Naive thymus-derived CD4-positive, alpha-beta T cell (primary cell): ENCODE data around the gene CRTC3. TPM values are rescaled to one million over a fixed set of nuclear protein-coding genes. Genes with fewer than 3 reads are reported as not detected.
"Not testable (repeated sequence)": the region's sequence is repeated elsewhere in the genome, so short reads cannot be mapped to it uniquely, and the experiment has no call there.

Source experiments
- ATAC-seq: fragments of 150-1000 bp; cut with Tn5 transposase; 2 replicates; pipeline ENCODE4 v1.10.0; 2021; ENCODE audit warnings: mild to moderate bottlenecking, moderate library complexity
- CTCF ChIA-PET: fragments of 350-600 bp; sonication (Branson Sonifier 250); formaldehyde crosslinking; loops from one replicate; lab custom pipeline; 2021; ENCODE audit warnings: antibody characterized with exemption; lab: Charles Lee
- POLR2A ChIA-PET: fragments of 350-600 bp; sonication (Branson Sonifier 250); formaldehyde crosslinking; loops from one replicate; lab custom pipeline; 2021; ENCODE audit warnings: antibody characterized with exemption, inconsistent platforms; lab: Charles Lee
- DNase-seq, 9 donors: peaks; one replicate each; pipeline versions ENCODE4 v3.0.0 to v3.0.0-alpha.2; 2020 to 2022; ENCODE audit warnings: mixed read lengths in 1 of 9
- H3K27ac ChIP-seq: one replicate; pipeline ENCODE4 v1.7.0; 2013; ENCODE audit warnings: mild to moderate bottlenecking, low read depth, low read length, moderate library complexity
- H3K27me3 ChIP-seq, 2 donors: one replicate each; pipeline ENCODE4 v1.7.0; 2013; ENCODE audit warnings: low read length in 2 of 2, mild to moderate bottlenecking in 2 of 2, moderate library complexity in 2 of 2; ENCODE audit not compliant: control insufficient read depth in 2 of 2, insufficient read depth in 2 of 2
- H3K36me3 ChIP-seq, 3 experiments: 1 replicate in 2 of 3; 2 replicates in 1 of 3; pipeline ENCODE4 v1.7.0; 2013; ENCODE audit warnings: low read length in 3 of 3, mild to moderate bottlenecking in 3 of 3, moderate library complexity in 1 of 3; ENCODE audit not compliant: insufficient read depth in 3 of 3, control insufficient read depth in 2 of 3
- H3K4me1 ChIP-seq, 2 donors: one replicate each; pipeline ENCODE4 v1.7.0; 2013; ENCODE audit warnings: low read length in 2 of 2, mild to moderate bottlenecking in 2 of 2, moderate library complexity in 1 of 2; ENCODE audit not compliant: control insufficient read depth in 2 of 2, insufficient read depth in 2 of 2
- H3K4me3 ChIP-seq: 2 replicates; pipeline ENCODE4 v1.7.0; 2013; ENCODE audit warnings: mild to moderate bottlenecking, low read length
- H3K9me3 ChIP-seq, 3 experiments: 1 replicate in 2 of 3; 2 replicates in 1 of 3; pipeline ENCODE4 v1.7.0; 2013; ENCODE audit warnings: low read length in 3 of 3; ENCODE audit not compliant: control insufficient read depth in 2 of 3
- H3K27ac Mint-ChIP-seq, 9 donors: one replicate each; pipeline ENCODE4 v1.8.0; 2020 to 2022; ENCODE audit warnings: mixed read lengths in 9 of 9, mild to moderate bottlenecking in 8 of 9, moderate library complexity in 5 of 9, inconsistent platforms in 2 of 9
- H3K27me3 Mint-ChIP-seq, 5 donors: one replicate each; pipeline ENCODE4 v1.8.0; 2021 to 2022; ENCODE audit warnings: mixed read lengths in 5 of 5, mild to moderate bottlenecking in 1 of 5
- H3K36me3 Mint-ChIP-seq, 5 donors: one replicate each; pipeline ENCODE4 v1.8.0; 2020 to 2022; ENCODE audit warnings: mixed read lengths in 5 of 5, mild to moderate bottlenecking in 3 of 5, inconsistent platforms in 1 of 5
- H3K4me1 Mint-ChIP-seq, 7 donors: one replicate each; pipeline ENCODE4 v1.8.0; 2020 to 2022; ENCODE audit warnings: mixed read lengths in 7 of 7, mild to moderate bottlenecking in 3 of 7, inconsistent platforms in 1 of 7
- H3K4me3 Mint-ChIP-seq, 10 donors: one replicate each; pipeline ENCODE4 v1.8.0; 2020 to 2022; ENCODE audit warnings: mild to moderate bottlenecking in 10 of 10, mixed read lengths in 10 of 10, moderate library complexity in 6 of 10, inconsistent platforms in 2 of 10
- H3K9me3 Mint-ChIP-seq, 11 donors: one replicate each; pipeline ENCODE4 v1.8.0; 2020 to 2022; ENCODE audit warnings: mixed read lengths in 11 of 11, mild to moderate bottlenecking in 4 of 11, inconsistent platforms in 1 of 11, moderate library complexity in 1 of 11
- intact Hi-C, 2 donors: fragments of 100-400 bp; cut with micrococcal nuclease; formaldehyde crosslinking; loops; one replicate each; pipeline ENCODE4 v1.15.1; 2023
- polyA plus RNA-seq, 2 donors: library from polyadenylated mRNA; unstranded; fragments of 300-500 nt; fragmentation: Illumina TruSeq; gene quantifications; one replicate each; pipeline ENCODE4 v1.2.3, GENCODE V29; 2021
- total RNA-seq, 6 experiments: library from RNA in 5 of 6; stranded (reverse) in 5 of 6; gene quantifications; 1 replicate in 5 of 6; 2 replicates in 1 of 6; pipeline ENCODE4 v1.2.3 and lab custom pipeline; 2021 to 2026

The CRTC3 gene
- total and polyA plus RNA-seq, 7 experiments from 2014 or later = 40.5 to 132 (median 106) TPM

GRCh38 chr15:90497376-90497775, 32.3 kb upstream of the CRTC3 start:
- Mint-ChIP-seq H3K4me3 (no peak overlapping the region), H3K4me1 (peaks cover 6 to 25% (median 18%) of the 10 kb centered on the region in 7 donors), H3K27ac (no peak overlapping the region), H3K36me3 (peaks cover 21 to 57% (median 43%) of the 10 kb centered on the region in 5 donors), H3K27me3 (no peaks in the 10 kb centered on the region), H3K9me3 (peaks cover 0 to 1% (median 0%) of the 10 kb centered on the region in 11 donors)
- no peak overlapping the region for H3K27ac ChIP-seq
- no peak for DNase-seq
- H3K36me3 ChIP-seq = peaks cover 17 to 52% (median 44%) of the 10 kb centered on the region in 3 experiments
- intact Hi-C loops = no loop called here
- no peak overlapping the region for H3K4me3 ChIP-seq
- no peak for ATAC-seq
- CTCF ChIA-PET = interaction anchor here (0.6 kb wide), 1 partner anchor 88 kb away, joined by 6 read pairs; no protein-coding TSS in a partner anchor
- peaks cover 0 to 9% of the 10 kb centered on the region in 2 donors for H3K4me1 ChIP-seq
- POLR2A ChIA-PET = interaction anchor here (0.7 kb wide), 1 partner anchor 114 kb away, joined by 3 read pairs; no protein-coding TSS in a partner anchor
- H3K27me3 ChIP-seq = no peaks in the 10 kb centered on the region
- H3K9me3 ChIP-seq = no peaks in the 10 kb centered on the region

- peaks cover 6 to 20% (median 16%) of the 10 kb centered on the region in 7 donors for H3K4me1 Mint-ChIP-seq
- peaks cover 0 to 1% (median 0%) of the 10 kb centered on the region in 11 donors for H3K9me3 Mint-ChIP-seq
- Histone ChIP-seq H3K4me3 (no peak overlapping the region), H3K27me3 (no peaks in the 10 kb centered on the region), H3K27ac (no peak overlapping the region), H3K4me1 (peaks cover 0 to 9% of the 10 kb centered on the region in 2 donors), H3K36me3 (peaks cover 17 to 47% (median 41%) of the 10 kb centered on the region in 3 experiments), H3K9me3 (no peaks in the 10 kb centered on the region)
- peaks cover 21 to 55% (median 45%) of the 10 kb centered on the region in 5 donors for H3K36me3 Mint-ChIP-seq
- H3K27me3 Mint-ChIP-seq = no peaks in the 10 kb centered on the region
- no peak overlapping the region for H3K4me3 Mint-ChIP-seq
- ATAC-seq (no peak), DNase-seq (no peak)
- CTCF ChIA-PET = interaction anchor here (0.6 kb wide), 1 partner anchor 87 kb away, joined by 6 read pairs; no protein-coding TSS in a partner anchor
- intact Hi-C loops = no loop called here
- no peak overlapping the region for H3K27ac Mint-ChIP-seq
- POLR2A ChIA-PET = no interaction called here
These were observed 31.8 kb upstream of the CRTC3 start for GRCh38 chr15:90497912-90498311.

- no peak overlapping the region for H3K4me3 Mint-ChIP-seq
- CTCF ChIA-PET = interaction anchor here (1.2 to 1.6 kb wide), 4 partner anchors 12 to 180 kb away, joined by 3 to 5 read pairs (median 4); no protein-coding TSS in a partner anchor
- H3K27ac Mint-ChIP-seq = peak overlapping the region in 3 of 9 donors; percentile 10 to 53 (median 10)
These were observed 29.6 kb upstream of the CRTC3 start for GRCh38 chr15:90500171-90500570.

GRCh38 chr15:90501898-90502297, 27.8 kb upstream of the CRTC3 start:
- Histone ChIP-seq H3K27me3 (no peaks in the 10 kb centered on the region), H3K4me1 (no peaks in the 10 kb centered on the region), H3K36me3 (peaks cover 13 to 32% (median 22%) of the 10 kb centered on the region in 3 experiments), H3K27ac (no peak overlapping the region), H3K9me3 (no peaks in the 10 kb centered on the region), H3K4me3 (no peak overlapping the region)
- intact Hi-C loops = no loop called here
- no peaks in the 10 kb centered on the region for H3K9me3 Mint-ChIP-seq
- DNase-seq (no peak), ATAC-seq (no peak)
- H3K27ac Mint-ChIP-seq = peak overlapping the region in 1 of 9 donors; percentile 67
- CTCF ChIA-PET = interaction anchor here (1.2 kb wide), 1 partner anchor 181 kb away, joined by 3 read pairs; no protein-coding TSS in a partner anchor
- no peaks in the 10 kb centered on the region for H3K27me3 Mint-ChIP-seq
- no peak overlapping the region for H3K4me3 Mint-ChIP-seq
- peaks cover 0 to 15% (median 0%) of the 10 kb centered on the region in 7 donors for H3K4me1 Mint-ChIP-seq
- peaks cover 12 to 36% (median 27%) of the 10 kb centered on the region in 5 donors for H3K36me3 Mint-ChIP-seq
- POLR2A ChIA-PET = no interaction called here

More at GRCh38 chr15:90500171-90500570, 29.6 kb upstream of the CRTC3 start:
- peaks cover 0 to 15% (median 0%) of the 10 kb centered on the region in 7 donors for H3K4me1 Mint-ChIP-seq
- H3K27me3 ChIP-seq = no peaks in the 10 kb centered on the region
- peaks cover 17 to 39% (median 25%) of the 10 kb centered on the region in 3 experiments for H3K36me3 ChIP-seq
- DNase-seq = no peak
- H3K9me3 ChIP-seq = no peaks in the 10 kb centered on the region
- H3K4me3 ChIP-seq = no peak overlapping the region
- no peak overlapping the region for H3K27ac ChIP-seq
- H3K27me3 Mint-ChIP-seq = no peaks in the 10 kb centered on the region
- intact Hi-C loops = no loop called here
- peaks cover 16 to 43% (median 34%) of the 10 kb centered on the region in 5 donors for H3K36me3 Mint-ChIP-seq
- H3K4me1 ChIP-seq = no peaks in the 10 kb centered on the region
- no peak for ATAC-seq
- POLR2A ChIA-PET = interaction anchor here (1.3 kb wide), 1 partner anchor 11 kb away, joined by 4 read pairs; no protein-coding TSS in a partner anchor
- H3K9me3 Mint-ChIP-seq = no peaks in the 10 kb centered on the region

GRCh38 chr15:90510781-90511180, 18.9 kb upstream of the CRTC3 start:
- H3K4me1 Mint-ChIP-seq = peaks cover 8 to 41% (median 17%) of the 10 kb centered on the region in 7 donors
- not testable (repeated sequence) for H3K9me3 ChIP-seq, H3K27me3 ChIP-seq, H3K27me3 Mint-ChIP-seq, H3K4me1 ChIP-seq, H3K27ac ChIP-seq, H3K4me3 ChIP-seq, ATAC-seq, H3K9me3 Mint-ChIP-seq, DNase-seq, H3K36me3 ChIP-seq
- POLR2A ChIA-PET = interaction anchor here (0.6 to 1.4 kb wide), 3 partner anchors 10 to 153 kb away, joined by 3 to 4 read pairs (median 4); no protein-coding TSS in a partner anchor
- CTCF ChIA-PET = interaction anchor here (0.6 to 1.0 kb wide), 2 partner anchors 191 to 423 kb away, joined by 3 to 4 read pairs; no protein-coding TSS in a partner anchor
- H3K36me3 Mint-ChIP-seq = peaks cover 0 to 14% (median 0%) of the 10 kb centered on the region in 5 donors
- intact Hi-C loops = loop anchor here (10.0 kb wide), 1 partner anchor 184 kb away; no protein-coding TSS in a partner anchor
- H3K4me3 Mint-ChIP-seq = peak overlapping the region in 9 of 10 donors; percentile 68 to 86 (median 81)
- peak overlapping the region in 8 of 9 donors; percentile 48 to 86 (median 76) for H3K27ac Mint-ChIP-seq

- ATAC-seq = not testable (repeated sequence)
- DNase-seq = peak in 7 of 9 donors; percentile 22 to 59 (median 32)
These were observed 18.5 kb upstream of the CRTC3 start for GRCh38 chr15:90511211-90511618.

More at GRCh38 chr15:90511211-90511618, 18.5 kb upstream of the CRTC3 start:
- ChIA-PET CTCF (interaction anchor here (1.0 kb wide), 2 partner anchors 13 to 191 kb away, joined by 3 to 4 read pairs; no protein-coding TSS in a partner anchor), POLR2A (interaction anchor here (0.6 to 1.5 kb wide), 5 partner anchors 11 to 153 kb away, joined by 3 to 4 read pairs (median 4); no protein-coding TSS in a partner anchor)
- not testable (repeated sequence) for H3K36me3 ChIP-seq, H3K27ac ChIP-seq, H3K9me3 Mint-ChIP-seq, H3K27me3 Mint-ChIP-seq, H3K4me1 ChIP-seq, H3K27me3 ChIP-seq, H3K9me3 ChIP-seq, H3K4me3 ChIP-seq
- H3K27ac Mint-ChIP-seq = peak overlapping the region; percentile 53 to 86 (median 72)
- peaks cover 0 to 14% (median 0%) of the 10 kb centered on the region in 5 donors for H3K36me3 Mint-ChIP-seq
- intact Hi-C loops = loop anchor here (10.0 kb wide), 1 partner anchor 184 kb away; no protein-coding TSS in a partner anchor
- H3K4me1 Mint-ChIP-seq = peaks cover 8 to 41% (median 20%) of the 10 kb centered on the region in 7 donors
- H3K4me3 Mint-ChIP-seq = peak overlapping the region; percentile 68 to 86 (median 80)
